ENCODE data around the gene IRF9. TPM values are rescaled to one million over a fixed set of nuclear protein-coding genes. Genes with fewer than 3 reads are reported as not detected.

The IRF9 gene
- total RNA-seq, 1 experiment from 2014 or later = 27.6 TPM

GRCh38 chr14:24197056-24197450, 36.0 kb downstream of the IRF9 start:
- Histone ChIP-seq H3K79me2 (ENCODE audit: insufficient read depth, low read length) (no peaks in the 10 kb centered on the region), H4K8ac (replicated peaks; ENCODE audit: insufficient read length, low read depth, low read length) (no peak overlapping the region), H3T11ph (ENCODE audit: low read length) (no peak overlapping the region), H3K56ac (ENCODE audit: insufficient read length, low read depth, low read length) (no peak overlapping the region), H3K23ac (ENCODE audit: insufficient read length, low read depth, low read length) (no peak overlapping the region), H3K27ac (ENCODE audit: insufficient read length, low read depth, low read length) (no peak overlapping the region), H3K9ac (ENCODE audit: extremely low read depth, insufficient read length, low read length) (no peak overlapping the region), H2AFZ (ENCODE audit: low read length) (no peak overlapping the region), H4K5ac (ENCODE audit: insufficient read length, low read depth, low read length) (no peak overlapping the region), H4K91ac (ENCODE audit: insufficient read length, low read depth, low read length) (no peak overlapping the region), H2BK120ac (ENCODE audit: low read depth, low read length, poor library complexity, severe bottlenecking) (no peak overlapping the region), H3K4ac (ENCODE audit: low read depth, low read length) (no peak overlapping the region), H3K79me1 (ENCODE audit: insufficient read depth, low read depth, low read length, poor library complexity, severe bottlenecking) (no peaks in the 10 kb centered on the region), H3K14ac (ENCODE audit: insufficient read depth, low read length) (no peak overlapping the region), H3K23me2 (ENCODE audit: insufficient read length, low read depth, low read length, poor library complexity, severe bottlenecking) (peaks cover 8% of the 10 kb centered on the region), H2AK5ac (ENCODE audit: insufficient read length, low read length) (no peak overlapping the region), H4K20me1 (ENCODE audit: control insufficient read depth, insufficient read depth, insufficient read length) (no peaks in the 10 kb centered on the region), H3K4me2 (ENCODE audit: insufficient read depth, insufficient read length, low read length) (no peak overlapping the region), H2BK12ac (ENCODE audit: insufficient read length, low read depth, low read length) (no peak overlapping the region), H3K18ac (ENCODE audit: insufficient read length, low read depth, low read length) (no peak overlapping the region), H3K4me1 (ENCODE audit: insufficient read depth, low read length) (no peaks in the 10 kb centered on the region), H2BK15ac (ENCODE audit: low read depth, low read length) (no peak overlapping the region), H3K27me3 (ENCODE audit: insufficient read depth, low read length) (no peaks in the 10 kb centered on the region), H2BK20ac (ENCODE audit: low read depth, low read length, poor library complexity, severe bottlenecking) (no peak overlapping the region), H3K9me3 (ENCODE audit: control insufficient read depth, low read depth, low read length) (peaks cover 5% of the 10 kb centered on the region), H2BK5ac (ENCODE audit: insufficient read length, low read length) (no peak overlapping the region)
- H3K36me3 Mint-ChIP-seq (ENCODE audit: insufficient read depth in 1 of 3, low read depth in 3 of 3) = peaks cover 28 to 55% (median 53%) of the 10 kb centered on the region in 3 experiments
- WGBS (ENCODE audit: extremely low coverage, insufficient read length, low lambda C conversion rate) = no CpG with 5 or more reads among the region's 2 CpGs
- peak overlapping the region; percentile 92 to 98 for H3K4me3 Mint-ChIP-seq
- DNase-seq = no peak
- H3K27ac Mint-ChIP-seq = peak overlapping the region in 2 of 3 experiments; percentile 57 to 78; a peak in 3 of 7 replicates
- H3K9me3 Mint-ChIP-seq = peaks cover 8% of the 10 kb centered on the region in 2 experiments
- no peaks in the 10 kb centered on the region for H3K27me3 Mint-ChIP-seq (ENCODE audit: low read depth)
- H3K4me1 Mint-ChIP-seq = peaks cover 27 to 32% of the 10 kb centered on the region in 2 experiments
- TF ChIP-seq CTCF (conservative IDR thresholded peaks at IDR 0.05) = no peak

Data from H9 (cell line).